Stimulated activated memory B cell treated with anti-CD40 and anti-IgM and Interleukin-4, amounts not matched to agents 10 μg/mL and 1 μg/mL and 100 μg/mL, for 72 hours (primary cell): Measurements from ENCODE around the gene DTX1.
"Not testable (repeated sequence)": the region's sequence is repeated elsewhere in the genome, so short reads cannot be mapped to it uniquely, and the experiment has no call there.

Experiments
- ATAC-seq: fragments of 150-1000 bp; cut with Tn5 transposase; 2 replicates; pipeline ENCODE4 v1.10.0; 2021
- H3K27ac Mint-ChIP-seq: one replicate; pipeline ENCODE4 v1.8.0; 2022; ENCODE audit warnings: mild to moderate bottlenecking, mixed read lengths
- H3K27me3 Mint-ChIP-seq: one replicate; pipeline ENCODE4 v1.8.0; 2022; ENCODE audit warnings: mixed read lengths
- H3K36me3 Mint-ChIP-seq: one replicate; pipeline ENCODE4 v1.8.0; 2022; ENCODE audit warnings: mixed read lengths
- H3K4me1 Mint-ChIP-seq: one replicate; pipeline ENCODE4 v1.8.0; 2022; ENCODE audit warnings: mixed read lengths
- H3K4me3 Mint-ChIP-seq: one replicate; pipeline ENCODE4 v1.8.0; 2022; ENCODE audit warnings: mild to moderate bottlenecking, moderate library complexity, mixed read lengths
- H3K9me3 Mint-ChIP-seq: one replicate; pipeline ENCODE4 v1.8.0; 2022; ENCODE audit warnings: mixed read lengths

The DTX1 gene

GRCh38 chr12:113137861-113138783, 81.6 kb downstream of the DTX1 start:
- no peaks in the 10 kb centered on the region for H3K9me3 Mint-ChIP-seq
- no peaks in the 10 kb centered on the region for H3K27me3 Mint-ChIP-seq
- peak overlapping the region; percentile 95 for H3K27ac Mint-ChIP-seq
- no peak overlapping the region for H3K4me3 Mint-ChIP-seq
- ATAC-seq, result no peak
- H3K4me1 Mint-ChIP-seq, result peaks cover 52% of the 10 kb centered on the region
- peaks cover under 1% of the 10 kb centered on the region for H3K36me3 Mint-ChIP-seq

- Mint-ChIP-seq H3K4me3 (no peak overlapping the region), H3K9me3 (no peaks in the 10 kb centered on the region), H3K27ac (peak overlapping the region; percentile 95), H3K4me1 (peaks cover 56% of the 10 kb centered on the region), H3K36me3 (no peaks in the 10 kb centered on the region), H3K27me3 (no peaks in the 10 kb centered on the region)
- no peak for ATAC-seq
These were observed 82.3 kb downstream of the DTX1 start for GRCh38 chr12:113138826-113139225.

GRCh38 chr12:113140706-113141105, 84.2 kb downstream of the DTX1 start:
- H3K27me3 Mint-ChIP-seq, result no peaks in the 10 kb centered on the region
- H3K4me3 Mint-ChIP-seq, result no peak overlapping the region

GRCh38 chr12:113141716-113142115, 85.2 kb downstream of the DTX1 start:
- H3K27ac Mint-ChIP-seq, result peak overlapping the region; percentile 97
- not testable (repeated sequence) for H3K27me3 Mint-ChIP-seq, ATAC-seq

More at GRCh38 chr12:113140706-113141105, 84.2 kb downstream of the DTX1 start:
- Mint-ChIP-seq H3K4me1 (peaks cover 49% of the 10 kb centered on the region), H3K36me3 (no peaks in the 10 kb centered on the region), H3K9me3 (no peaks in the 10 kb centered on the region), H3K27ac (peak overlapping the region; percentile 97)
- ATAC-seq, result no peak

GRCh38 chr12:113142173-113142885, 85.8 kb downstream of the DTX1 start:
- Mint-ChIP-seq H3K4me3 (peak overlapping the region; percentile 19), H3K36me3 (no peaks in the 10 kb centered on the region), H3K9me3 (peaks cover under 1% of the 10 kb centered on the region), H3K27ac (peak overlapping the region; percentile 97), H3K27me3 (no peaks in the 10 kb centered on the region), H3K4me1 (peaks cover 34% of the 10 kb centered on the region)
- ATAC-seq, result peak; percentile 91

More at GRCh38 chr12:113141716-113142115, 85.2 kb downstream of the DTX1 start:
- not testable (repeated sequence) for H3K4me3 Mint-ChIP-seq, H3K36me3 Mint-ChIP-seq, H3K9me3 Mint-ChIP-seq
- peaks cover 39% of the 10 kb centered on the region for H3K4me1 Mint-ChIP-seq

GRCh38 chr12:113142886-113143332, 86.4 kb downstream of the DTX1 start:
- H3K36me3 Mint-ChIP-seq, result no peaks in the 10 kb centered on the region
- no peak for ATAC-seq
- peak overlapping the region; percentile 97 for H3K27ac Mint-ChIP-seq
- no peaks in the 10 kb centered on the region for H3K27me3 Mint-ChIP-seq
- peak overlapping the region; percentile 19 for H3K4me3 Mint-ChIP-seq
- H3K9me3 Mint-ChIP-seq, result peaks cover 3% of the 10 kb centered on the region
- H3K4me1 Mint-ChIP-seq, result peaks cover 32% of the 10 kb centered on the region

- H3K27me3 Mint-ChIP-seq, result no peaks in the 10 kb centered on the region
- H3K4me3 Mint-ChIP-seq, result no peak overlapping the region
- no peaks in the 10 kb centered on the region for H3K36me3 Mint-ChIP-seq
- peaks cover 3% of the 10 kb centered on the region for H3K9me3 Mint-ChIP-seq
- peaks cover 28% of the 10 kb centered on the region for H3K4me1 Mint-ChIP-seq
- no peak overlapping the region for H3K27ac Mint-ChIP-seq
- no peak for ATAC-seq
These were observed 87.4 kb downstream of the DTX1 start for GRCh38 chr12:113143959-113144358.

GRCh38 chr12:113144806-113145205, 88.3 kb downstream of the DTX1 start:
- Mint-ChIP-seq H3K27me3 (no peaks in the 10 kb centered on the region), H3K4me3 (no peak overlapping the region)

GRCh38 chr12:113145720-113146551, 89.4 kb downstream of the DTX1 start:
- H3K27me3 Mint-ChIP-seq, result peaks cover 8% of the 10 kb centered on the region
- H3K4me3 Mint-ChIP-seq, result no peak overlapping the region
- H3K36me3 Mint-ChIP-seq, result no peaks in the 10 kb centered on the region
- peaks cover 3% of the 10 kb centered on the region for H3K9me3 Mint-ChIP-seq
- ATAC-seq, result no peak
- H3K27ac Mint-ChIP-seq, result no peak overlapping the region
- H3K4me1 Mint-ChIP-seq, result peaks cover 22% of the 10 kb centered on the region

More at GRCh38 chr12:113144806-113145205, 88.3 kb downstream of the DTX1 start:
- H3K9me3 Mint-ChIP-seq, result peaks cover 3% of the 10 kb centered on the region
- no peaks in the 10 kb centered on the region for H3K36me3 Mint-ChIP-seq
- ATAC-seq, result no peak
- no peak overlapping the region for H3K27ac Mint-ChIP-seq
- H3K4me1 Mint-ChIP-seq, result peaks cover 28% of the 10 kb centered on the region

- peaks cover 17% of the 10 kb centered on the region for H3K4me1 Mint-ChIP-seq
- H3K27ac Mint-ChIP-seq, result no peak overlapping the region
- no peak for ATAC-seq
- H3K4me3 Mint-ChIP-seq, result no peak overlapping the region
- peaks cover 3% of the 10 kb centered on the region for H3K9me3 Mint-ChIP-seq
- H3K36me3 Mint-ChIP-seq, result no peaks in the 10 kb centered on the region
- peaks cover 13% of the 10 kb centered on the region for H3K27me3 Mint-ChIP-seq
These were observed 90.5 kb downstream of the DTX1 start for GRCh38 chr12:113146999-113147398.
